Stimulated activated CD4-positive, alpha-beta T cell treated with anti-CD3 and anti-CD28 coated beads, Interleukin-2, amount 100 ng/mL, for 24 hours (primary cell): ENCODE data around the gene PLXNB3.

Experiments used
- DNase-seq, 2 donors: peaks; one replicate each; pipeline ENCODE4 v3.0.0-alpha.2; 2020

Gene PLXNB3

DNA sequence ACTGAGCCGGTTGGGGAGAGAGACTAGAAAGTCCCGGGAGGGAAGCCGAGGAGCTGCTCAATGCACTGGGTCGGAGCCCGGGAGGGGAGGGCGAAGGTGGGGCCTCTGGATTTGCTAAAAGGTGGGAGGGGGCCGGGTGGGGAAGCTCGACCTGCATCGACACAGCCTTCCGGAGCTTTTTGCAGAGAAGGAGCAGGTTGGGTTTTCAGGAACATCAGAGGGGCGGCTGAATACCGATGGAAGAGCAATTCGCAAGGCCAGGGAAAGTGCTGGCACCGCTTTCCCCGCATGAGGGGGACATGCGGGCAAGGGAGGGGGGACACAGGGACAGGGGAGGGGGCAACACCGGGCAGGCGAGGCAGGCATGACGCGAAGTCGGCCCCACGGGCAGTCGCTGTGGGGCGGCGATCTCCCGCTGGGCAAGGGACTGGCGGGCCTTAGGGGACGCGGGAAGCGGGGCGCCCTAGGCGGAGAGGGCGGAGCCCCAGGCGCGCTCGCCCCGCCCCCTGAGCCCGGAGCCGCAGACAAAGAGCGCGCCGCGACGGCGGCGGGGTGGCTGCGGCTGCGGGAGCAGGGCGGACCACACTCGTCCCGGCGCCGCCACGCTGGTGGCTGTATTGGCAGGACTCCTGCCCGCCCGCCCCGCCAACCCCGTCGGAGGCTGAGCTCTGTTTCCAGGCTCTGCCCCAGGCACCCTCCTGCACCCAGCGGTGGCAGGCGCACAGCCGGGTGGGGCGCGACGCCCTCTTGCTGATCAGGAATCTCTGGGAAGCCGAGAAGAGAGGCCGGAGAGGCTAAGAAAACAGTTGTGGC, 54.7 kb downstream of the PLXNB3 start:
- DNase-seq: peak; percentile 50 to 74

DNA sequence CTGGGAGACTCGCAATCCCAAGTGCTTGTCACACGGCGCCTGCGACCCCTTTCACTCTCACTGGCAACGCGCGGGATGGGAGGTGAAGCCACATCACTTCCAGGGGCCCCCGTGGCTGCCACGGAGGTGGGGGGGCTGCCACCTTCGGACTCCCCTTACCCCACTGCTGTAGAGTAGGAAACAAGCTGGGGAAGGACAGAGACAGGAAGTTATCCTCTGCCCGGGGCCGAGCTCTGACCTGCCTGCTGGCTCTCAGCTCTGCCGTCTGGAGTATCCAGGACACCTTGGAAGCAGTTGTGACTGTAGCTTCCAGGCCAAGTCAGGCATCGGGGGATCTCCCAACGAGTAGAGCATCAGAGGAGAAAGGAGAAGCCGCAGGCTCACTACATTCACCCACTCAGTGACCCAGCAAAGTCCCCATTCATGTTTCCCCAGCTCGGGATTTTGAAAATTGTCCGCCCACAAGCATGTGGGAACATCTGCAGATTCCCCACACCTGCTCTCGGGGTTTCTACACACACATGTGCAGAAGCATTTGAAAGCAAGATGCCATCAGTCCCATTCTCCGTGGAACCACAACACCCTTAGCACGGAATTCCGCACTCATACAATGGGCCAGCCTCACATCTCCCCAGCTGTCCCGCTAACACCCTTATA, 55.5 kb downstream of the PLXNB3 start:
- DNase-seq: no peak

DNA sequence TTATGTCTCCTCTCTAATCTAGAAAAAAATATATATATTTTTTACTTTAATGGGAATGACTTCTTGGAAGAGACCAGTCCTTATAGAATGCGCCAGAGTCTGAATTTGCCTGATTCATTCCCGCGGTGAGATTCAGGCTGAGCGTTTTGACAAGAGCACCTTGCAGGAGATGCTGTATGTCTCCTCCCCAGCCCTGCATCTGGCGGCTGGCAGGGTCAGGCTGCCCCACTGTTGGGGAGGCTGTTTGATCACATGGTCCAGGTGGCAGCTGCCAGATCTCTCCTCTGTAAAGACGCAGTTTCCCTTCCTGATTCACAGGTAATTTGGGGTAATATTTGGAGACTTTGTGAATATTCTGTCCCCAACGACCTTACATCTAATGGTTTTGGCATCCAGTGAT, 56.6 kb downstream of the PLXNB3 start:
- DNase-seq: no peak

DNA sequence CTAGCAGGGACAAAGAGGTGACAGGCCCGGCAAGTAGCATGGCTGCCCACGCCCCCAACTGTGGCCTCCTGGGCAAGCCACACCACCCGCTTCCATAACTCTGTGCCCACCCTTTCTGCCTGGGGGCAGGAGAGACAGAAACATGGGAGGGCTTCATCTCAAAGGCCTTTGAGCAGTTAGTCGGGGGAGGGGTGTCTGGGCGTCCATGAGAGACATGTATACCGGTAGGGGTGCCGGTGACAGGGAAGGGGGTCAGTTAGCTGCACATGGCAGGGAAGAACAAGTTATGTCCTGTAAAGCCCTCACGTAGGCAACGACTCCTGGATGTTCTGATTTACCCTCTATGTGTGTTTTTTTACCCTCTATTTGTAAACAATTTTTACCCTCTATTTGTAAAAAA, 57.0 kb downstream of the PLXNB3 start:
- no peak for DNase-seq

DNA sequence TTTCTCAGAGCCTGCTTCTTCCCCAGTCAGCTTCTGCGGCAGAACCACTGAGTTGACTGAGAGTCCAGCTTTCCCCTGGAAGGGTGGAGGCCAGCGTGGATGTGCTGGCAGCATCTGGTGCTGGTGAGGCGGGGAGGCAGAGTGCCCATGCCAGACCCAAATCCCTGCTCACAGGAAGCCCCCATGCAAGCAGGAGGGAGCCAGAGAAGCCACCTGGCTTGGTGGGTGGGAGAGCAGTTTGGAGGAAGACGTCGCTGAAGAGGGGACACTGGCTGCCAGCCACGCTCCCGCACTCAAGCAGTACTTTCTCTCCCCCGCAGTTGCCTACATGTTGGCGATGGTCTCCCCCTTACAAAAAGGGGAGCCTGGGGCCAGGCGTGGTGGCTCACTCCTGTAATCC, 60.3 kb downstream of the PLXNB3 start:
- no peak for DNase-seq

DNA sequence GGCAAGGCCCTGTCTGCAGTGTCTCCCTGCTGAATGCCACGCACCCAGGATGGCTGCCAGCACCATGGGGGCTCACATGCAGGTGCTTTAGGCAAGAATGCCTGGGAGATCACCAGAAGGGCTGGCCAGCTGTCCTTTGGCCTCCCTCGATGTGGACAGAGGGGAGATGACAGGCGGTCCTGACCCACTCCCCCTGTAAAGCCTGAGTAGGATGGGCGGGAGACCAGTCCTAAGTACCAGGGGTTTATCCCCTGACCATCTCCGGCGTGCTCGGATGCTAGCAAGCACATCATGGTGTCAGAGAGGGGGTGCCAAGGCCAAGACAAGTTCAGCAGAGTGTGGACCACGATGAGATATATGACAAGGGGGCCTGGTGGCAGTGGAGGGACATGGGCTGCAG, 61.0 kb downstream of the PLXNB3 start:
- DNase-seq: no peak
